HS-5 (cell line): ENCODE results near the gene OR5K1.

Source experiments
- DNase-seq: peaks from one replicate; pipeline ENCODE4 v3.0.0-alpha.2; 2012; ENCODE audit warnings: low read depth

OR5K1 gene

GRCh38 chr3:98462901-98463300 is at the start of gene OR5K1:
TSS of gene OR5K1 (plus strand) at chr3:98463201. CDS start at chr3:98469577, 6,376 bp downstream.
- no peak for DNase-seq

GRCh38 chr3:98432575-98432974 is 30.4 kb upstream of the OR5K1 start:
- no peak for DNase-seq

- DNase-seq = no peak
These were observed 29.2 kb upstream of the OR5K1 start for GRCh38 chr3:98433764-98434163.

GRCh38 chr3:98434412-98434811 is 28.6 kb upstream of the OR5K1 start:
- DNase-seq = no peak

GRCh38 chr3:98440283-98440682 is 22.7 kb upstream of the OR5K1 start:
- DNase-seq = no peak

GRCh38 chr3:98445949-98446406 is 17.0 kb upstream of the OR5K1 start:
- DNase-seq = no peak

- DNase-seq = no peak
These were observed 13.3 kb upstream of the OR5K1 start for GRCh38 chr3:98449606-98450193.

- DNase-seq = no peak
These were observed 12.6 kb upstream of the OR5K1 start for GRCh38 chr3:98450372-98450771.

GRCh38 chr3:98453827-98454226 is 9.2 kb upstream of the OR5K1 start:
- DNase-seq = no peak

GRCh38 chr3:98454929-98455328 is 8.1 kb upstream of the OR5K1 start:
- no peak for DNase-seq

- DNase-seq = no peak
These were observed 5.5 kb upstream of the OR5K1 start for GRCh38 chr3:98457543-98457942.

GRCh38 chr3:98460220-98460619 is 2.8 kb upstream of the OR5K1 start:
- no peak for DNase-seq

- no peak for DNase-seq
These were observed 19.9 kb downstream of the OR5K1 start for GRCh38 chr3:98482717-98483482.

GRCh38 chr3:98483626-98484025 is 20.6 kb downstream of the OR5K1 start:
- DNase-seq = no peak

- DNase-seq = no peak
These were observed 34.4 kb downstream of the OR5K1 start, which contains the start of gene OR5K2 for GRCh38 chr3:98497381-98497780. TSS of gene OR5K2 (plus strand) at chr3:98497681. CDS start at chr3:98497681, 0 bp downstream.

GRCh38 chr3:98500019-98500418 is 37.0 kb downstream of the OR5K1 start:
- DNase-seq = no peak

- no peak for DNase-seq
These were observed 38.3 kb downstream of the OR5K1 start for GRCh38 chr3:98501270-98501669.

GRCh38 chr3:98501863-98502576 is 39.0 kb downstream of the OR5K1 start:
- no peak for DNase-seq

- no peak for DNase-seq
These were observed 41.5 kb downstream of the OR5K1 start for GRCh38 chr3:98504539-98504938.

- no peak for DNase-seq
These were observed 45.6 kb downstream of the OR5K1 start for GRCh38 chr3:98508582-98508981.

- no peak for DNase-seq
These were observed 49.6 kb downstream of the OR5K1 start for GRCh38 chr3:98512576-98512975.

- DNase-seq = peak; percentile 60
These were observed 50.1 kb downstream of the OR5K1 start for GRCh38 chr3:98513091-98513511.

GRCh38 chr3:98513736-98514135 is 50.7 kb downstream of the OR5K1 start:
- DNase-seq = no peak
